HEK293 (cell line): ENCODE measurements around the gene IGDCC3.

Source experiments
- BCL11B ChIP-seq: fragments of 450-650 bp; formaldehyde crosslinking; IDR thresholded peaks from 2 replicates; pipeline ENCODE4 v1.5.1; 2016; ENCODE audit warnings: low read depth, missing biosample characterization, missing genetic modification characterization
- EGR2 ChIP-seq: fragments of 450-650 bp; formaldehyde crosslinking; IDR thresholded peaks from 2 replicates; pipeline ENCODE4 v1.5.1; 2016; ENCODE audit warnings: low read depth, missing biosample characterization, missing genetic modification characterization
- GLI4 ChIP-seq: fragments of 450-650 bp; formaldehyde crosslinking; IDR thresholded peaks from 2 replicates; pipeline ENCODE4 v1.5.1; 2016; ENCODE audit warnings: missing biosample characterization, missing genetic modification characterization
- KLF10 ChIP-seq: fragments of 450-650 bp; IDR thresholded peaks from 2 replicates; pipeline ENCODE4 v1.5.1; 2018; ENCODE audit warnings: missing biosample characterization, mild to moderate bottlenecking, missing genetic modification characterization
- OSR2 ChIP-seq: fragments of 450-650 bp; formaldehyde crosslinking; IDR thresholded peaks from 2 replicates; pipeline ENCODE4 v1.5.1; 2016; ENCODE audit warnings: missing biosample characterization, missing genetic modification characterization
- PRDM10 ChIP-seq: fragments of 450-650 bp; formaldehyde crosslinking; IDR thresholded peaks from 2 replicates; pipeline ENCODE4 v1.5.1; 2016; ENCODE audit warnings: missing biosample characterization, missing genetic modification characterization
- REPIN1 ChIP-seq: fragments of 450-650 bp; formaldehyde crosslinking; IDR thresholded peaks from 2 replicates; pipeline ENCODE4 v1.5.1; 2017; ENCODE audit warnings: missing biosample characterization, missing genetic modification characterization, low read depth
- REST ChIP-seq: fragments of 450-650 bp; formaldehyde crosslinking; IDR thresholded peaks from 2 replicates; pipeline ENCODE4 v1.5.1; 2016; ENCODE audit warnings: missing biosample characterization, missing genetic modification characterization
- SCRT1 ChIP-seq: fragments of 450-650 bp; formaldehyde crosslinking; IDR thresholded peaks from 2 replicates; pipeline ENCODE4 v1.5.1; 2016; ENCODE audit warnings: missing biosample characterization, missing genetic modification characterization, borderline replicate concordance
- SCRT2 ChIP-seq: fragments of 450-650 bp; formaldehyde crosslinking; IDR thresholded peaks from 2 replicates; pipeline ENCODE4 v1.5.1; 2016; ENCODE audit warnings: missing biosample characterization, missing genetic modification characterization
- YY1 ChIP-seq: fragments of 450-650 bp; formaldehyde crosslinking; IDR thresholded peaks from 2 replicates; pipeline ENCODE4 v1.5.1; 2018; ENCODE audit warnings: missing biosample characterization, missing genetic modification characterization
- ZBTB6 ChIP-seq: fragments of 450-650 bp; formaldehyde crosslinking; IDR thresholded peaks from 2 replicates; pipeline ENCODE4 v1.5.1; 2017; ENCODE audit warnings: missing biosample characterization, missing genetic modification characterization
- ZNF10 ChIP-seq: fragments of 450-650 bp; formaldehyde crosslinking; IDR thresholded peaks from 2 replicates; pipeline ENCODE4 v1.5.1; 2017; ENCODE audit warnings: missing biosample characterization, missing genetic modification characterization
- ZNF121 ChIP-seq: fragments of 450-650 bp; formaldehyde crosslinking; IDR thresholded peaks from 2 replicates; pipeline ENCODE4 v1.5.1; 2016; ENCODE audit warnings: missing biosample characterization, missing genetic modification characterization
- ZNF148 ChIP-seq: fragments of 450-650 bp; formaldehyde crosslinking; IDR thresholded peaks from 2 replicates; pipeline ENCODE4 v1.5.0; 2017; ENCODE audit warnings: missing biosample characterization, missing genetic modification characterization, borderline replicate concordance
- ZNF157 ChIP-seq: fragments of 450-650 bp; formaldehyde crosslinking; IDR thresholded peaks from 2 replicates; pipeline ENCODE4 v1.5.1; 2016; ENCODE audit warnings: missing biosample characterization, missing genetic modification characterization
- ZNF16 ChIP-seq: fragments of 450-650 bp; formaldehyde crosslinking; IDR thresholded peaks from 2 replicates; pipeline ENCODE4 v1.5.1; 2016; ENCODE audit warnings: low read depth, missing biosample characterization, missing genetic modification characterization
- ZNF221 ChIP-seq: fragments of 450-650 bp; formaldehyde crosslinking; IDR thresholded peaks from 2 replicates; pipeline ENCODE4 v1.5.1; 2017; ENCODE audit warnings: missing biosample characterization, missing genetic modification characterization, borderline replicate concordance
- ZNF292 ChIP-seq: fragments of 450-650 bp; formaldehyde crosslinking; IDR thresholded peaks from 2 replicates; pipeline ENCODE4 v1.5.1; 2016; ENCODE audit warnings: low read depth, missing biosample characterization, missing genetic modification characterization, borderline replicate concordance
- ZNF391 ChIP-seq: fragments of 450-650 bp; formaldehyde crosslinking; IDR thresholded peaks from 2 replicates; pipeline ENCODE4 v1.5.1; 2016; ENCODE audit warnings: low read depth, missing biosample characterization, missing genetic modification characterization, borderline replicate concordance
- ZNF560 ChIP-seq: fragments of 450-650 bp; formaldehyde crosslinking; IDR thresholded peaks from 2 replicates; pipeline ENCODE4 v1.5.1; 2017; ENCODE audit warnings: missing biosample characterization, missing genetic modification characterization, borderline replicate concordance
- ZNF571 ChIP-seq: fragments of 450-650 bp; formaldehyde crosslinking; IDR thresholded peaks from 2 replicates; pipeline ENCODE4 v1.5.0; 2017; ENCODE audit warnings: missing biosample characterization, missing genetic modification characterization
- ZNF639 ChIP-seq: fragments of 450-650 bp; formaldehyde crosslinking; IDR thresholded peaks from 2 replicates; pipeline ENCODE4 v1.5.1; 2016; ENCODE audit warnings: missing biosample characterization, missing genetic modification characterization
- ZNF704 ChIP-seq: fragments of 450-650 bp; formaldehyde crosslinking; IDR thresholded peaks from 2 replicates; pipeline ENCODE4 v1.5.1; 2016; ENCODE audit warnings: missing biosample characterization, missing genetic modification characterization
- ZNF791 ChIP-seq: fragments of 450-650 bp; formaldehyde crosslinking; IDR thresholded peaks from 2 replicates; pipeline ENCODE4 v1.5.1; 2016; ENCODE audit warnings: missing biosample characterization, missing genetic modification characterization
- ZNF837 ChIP-seq: fragments of 450-650 bp; formaldehyde crosslinking; IDR thresholded peaks from 2 replicates; pipeline ENCODE4 v1.5.1; 2016; ENCODE audit warnings: missing biosample characterization, missing genetic modification characterization

The IGDCC3 gene

GRCh38 chr15:65423976-65424679 lies 46.3 kb upstream of the IGDCC3 start (continued):
- TF ChIP-seq GLI4 (no peak), KLF10 (tag by site-specific recombination) (0 out of 2 replicates have a peak, but pooled peaks have one; percentile 27), SCRT2 (no peak), ZNF148 (no peak), SCRT1 (no peak), ZNF221 (tag by site-specific recombination) (no peak), ZNF639 (tag by site-specific recombination) (0 out of 2 replicates have a peak, but pooled peaks have one; percentile 4), ZNF837 (no peak), ZBTB6 (tag by site-specific recombination) (no peak), ZNF791 (tag by site-specific recombination) (no peak), ZNF704 (no peak), ZNF391 (tag by site-specific recombination) (no peak), REPIN1 (tag by site-specific recombination) (no peak), ZNF121 (tag by site-specific recombination) (peak; percentile 81), YY1 (tag by site-specific recombination) (no peak), ZNF16 (no peak), ZNF10 (tag by site-specific recombination) (no peak), OSR2 (no peak), ZNF157 (no peak), ZNF571 (no peak), EGR2 (no peak), ZNF292 (no peak), BCL11B (tag by site-specific recombination) (no peak), ZNF560 (tag by site-specific recombination) (no peak), REST (tag by site-specific recombination) (no peak), PRDM10 (0 out of 2 replicates have a peak, but pooled peaks have one; percentile 14)
